HepG2 (cell line): ENCODE results near the gene MBNL3. TPM values are rescaled to one million over a fixed set of nuclear protein-coding genes. Genes with fewer than 3 reads are reported as not detected.

Experiments used
- FOSL2 ChIP-seq: sonication (generic); formaldehyde crosslinking; IDR thresholded peaks from 2 replicates; pipeline ENCODE4 v1.4.0; 2020; ENCODE audit warnings: missing genetic modification reagents
- FOXA1 ChIP-seq, 2 experiments: fragments of 450-650 bp in 1 of 2; sonication (generic) in 1 of 2; formaldehyde crosslinking in 1 of 2; IDR thresholded peaks; 2 replicates each; pipeline versions ENCODE4 v1.4.0 to v1.6.1; 2016 to 2020; ENCODE audit warnings: missing genetic modification reagents in 1 of 2
- ISL2 ChIP-seq: sonication (generic); formaldehyde crosslinking; IDR thresholded peaks from 2 replicates; pipeline ENCODE4 v1.5.0; 2020; ENCODE audit warnings: missing genetic modification reagents
- NR2F1 ChIP-seq, 2 experiments: fragments of 450-650 bp in 1 of 2; formaldehyde crosslinking in 1 of 2; IDR thresholded peaks; 2 replicates each; pipeline versions ENCODE4 v1.5.0 to v1.6.1; 2016 to 2020; ENCODE audit warnings: mild to moderate bottlenecking in 1 of 2, missing compliant biosample characterization in 1 of 2, missing genetic modification reagents in 1 of 2, moderate library complexity in 1 of 2
- NR2F6 ChIP-seq, 2 experiments: IDR thresholded peaks; 2 replicates each; pipeline ENCODE4 v1.6.1; 2016; ENCODE audit warnings: antibody characterized with exemption in 1 of 2, mild to moderate bottlenecking in 1 of 2
- PRMT3 ChIP-seq: sonication (generic); formaldehyde crosslinking; IDR thresholded peaks from 2 replicates; pipeline ENCODE4 v1.8.1; 2022; ENCODE audit warnings: low read depth, mild to moderate bottlenecking, moderate library complexity, missing genetic modification reagents, borderline replicate concordance
- RXRB ChIP-seq: IDR thresholded peaks from 2 replicates; pipeline ENCODE4 v1.6.1; 2016; ENCODE audit warnings: borderline replicate concordance, missing genetic modification reagents, missing compliant biosample characterization
- SKI ChIP-seq: fragments of 450-650 bp; IDR thresholded peaks from one replicate; pipeline ENCODE4 v1.6.1; 2018; ENCODE audit warnings: mild to moderate bottlenecking; ENCODE audit not compliant: partially characterized antibody
- XRCC5 ChIP-seq: fragments of 200-400 bp; formaldehyde crosslinking; optimal IDR thresholded peaks from 2 replicates; pipeline ENCODE3; 2017; ENCODE audit warnings: mild to moderate bottlenecking, low read length
- ZNF629 ChIP-seq: sonication (generic); formaldehyde crosslinking; conservative IDR thresholded peaks from 2 replicates; pipeline ENCODE4 v1.5.0; 2020; ENCODE audit warnings: missing genetic modification reagents
- polyA plus RNA-seq, 8 experiments: library from polyadenylated mRNA; depleted of rRNA in 3 of 8; stranded (reverse) in 7 of 8; unstranded in 1 of 8; fragments of >200 nt; fragmentation: Illumina TruSeq in 4 of 8; extraction: Trizol in 4 of 8; gene quantifications; 2 replicates each; pipeline versions ENCODE4 v1.2.1 to v1.2.3, GENCODE V29; 2011 to 2016; ENCODE audit warnings: low read depth in 4 of 8, missing spikeins in 1 of 8, mixed read lengths in 1 of 8; ENCODE audit not compliant: insufficient read depth in 1 of 8
- total RNA-seq, 5 experiments: library from RNA; depleted of rRNA; stranded (reverse); fragments of >200 nt; fragmentation: Illumina TruSeq; extraction: Trizol; gene quantifications; 2 replicates each; pipeline ENCODE4 v1.2.3, GENCODE V29; 2016; ENCODE audit warnings: low read depth in 1 of 5
- TF ChIP-seq, protein P1 (sequence below): IDR thresholded peaks from 2 replicates; pipeline ENCODE4 v1.6.1; 2016; ENCODE audit warnings: low read depth
- TF ChIP-seq, protein P2 (sequence below): sonication (generic); formaldehyde crosslinking; conservative IDR thresholded peaks from 2 replicates; pipeline ENCODE4 v1.4.0; 2020; ENCODE audit warnings: mild to moderate bottlenecking, missing genetic modification reagents, moderate library complexity
- TF ChIP-seq, protein P3 (sequence below): IDR thresholded peaks from 2 replicates; pipeline ENCODE4 v1.4.0; 2020; ENCODE audit warnings: mild to moderate bottlenecking, missing genetic modification reagents
- TF ChIP-seq, protein P4 (sequence below): sonication (generic); formaldehyde crosslinking; IDR thresholded peaks from 2 replicates; pipeline ENCODE4 v1.4.0; 2020; ENCODE audit warnings: mild to moderate bottlenecking, missing genetic modification reagents
- TF ChIP-seq, protein P5 (sequence below): sonication (generic); formaldehyde crosslinking; IDR thresholded peaks from 2 replicates; pipeline ENCODE4 v1.8.0; 2022; ENCODE audit warnings: mild to moderate bottlenecking, missing genetic modification reagents, borderline replicate concordance

MBNL3 gene
- total and polyA plus RNA-seq, 2 of the 13 experiments (the other 11 are each of a cell fraction or from before 2014, with no cell fraction given): 155 to 257 TPM

DNA sequence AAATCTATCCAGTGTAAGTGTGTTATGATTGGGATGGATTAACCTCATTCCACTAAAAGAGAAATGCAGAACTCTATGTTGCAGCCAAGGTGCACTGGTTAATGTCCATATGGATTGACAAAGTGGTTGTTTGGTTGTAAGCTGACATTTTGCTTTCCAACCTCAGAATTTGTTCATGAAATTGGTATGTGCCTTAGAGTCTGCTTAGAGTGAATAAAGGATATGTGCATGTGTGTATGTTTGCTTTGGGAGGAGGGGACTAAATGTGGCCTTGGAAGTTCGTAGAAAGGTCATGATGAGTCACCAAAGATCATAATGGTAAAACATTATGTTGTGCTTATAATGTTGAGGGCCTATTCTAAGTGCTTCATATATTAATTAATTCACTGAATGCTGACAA is 44.1 kb upstream of the MBNL3 start (continued):
- TF ChIP-seq, protein P1, sequence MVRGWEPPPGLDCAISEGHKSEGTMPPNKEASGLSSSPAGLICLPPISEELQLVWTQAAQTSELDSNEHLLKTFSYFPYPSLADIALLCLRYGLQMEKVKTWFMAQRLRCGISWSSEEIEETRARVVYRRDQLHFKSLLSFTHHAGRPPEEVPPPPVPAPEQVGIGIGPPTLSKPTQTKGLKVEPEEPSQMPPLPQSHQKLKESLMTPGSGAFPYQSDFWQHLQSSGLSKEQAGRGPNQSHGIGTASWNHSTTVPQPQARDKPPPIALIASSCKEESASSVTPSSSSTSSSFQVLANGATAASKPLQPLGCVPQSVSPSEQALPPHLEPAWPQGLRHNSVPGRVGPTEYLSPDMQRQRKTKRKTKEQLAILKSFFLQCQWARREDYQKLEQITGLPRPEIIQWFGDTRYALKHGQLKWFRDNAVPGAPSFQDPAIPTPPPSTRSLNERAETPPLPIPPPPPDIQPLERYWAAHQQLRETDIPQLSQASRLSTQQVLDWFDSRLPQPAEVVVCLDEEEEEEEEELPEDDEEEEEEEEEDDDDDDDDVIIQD (CRISPR knock-in tag): peak; percentile 19; the same call in 1 of the 2 replicates
- TF ChIP-seq NR2F6 (IDR thresholded peaks at IDR 0.05) (peak; percentile 76), NR2F6 (CRISPR knock-in tag; IDR thresholded peaks at IDR 0.05) (peak; percentile 77), SKI (peak; percentile 31), NR2F1 (CRISPR knock-in tag; IDR thresholded peaks at IDR 0.05) (peak; percentile 65 to 77; a peak in 3 of 4 replicates), FOSL2 (CRISPR knock-in tag) (peak; percentile 88), ISL2 (CRISPR knock-in tag) (0 out of 2 replicates have a peak, but pooled peaks have one; percentile 23), PRMT3 (no peak), FOXA1 (IDR thresholded peaks at IDR 0.05) (no peak), FOXA1 (CRISPR knock-in tag; IDR thresholded peaks at IDR 0.05) (peak; percentile 45; the same call in 1 of the 2 replicates), RXRB (CRISPR knock-in tag) (0 out of 2 replicates have a peak, but pooled peaks have one; percentile 44), XRCC5 (no peak), ZNF629 (CRISPR knock-in tag) (no peak)
- TF ChIP-seq, protein P2, sequence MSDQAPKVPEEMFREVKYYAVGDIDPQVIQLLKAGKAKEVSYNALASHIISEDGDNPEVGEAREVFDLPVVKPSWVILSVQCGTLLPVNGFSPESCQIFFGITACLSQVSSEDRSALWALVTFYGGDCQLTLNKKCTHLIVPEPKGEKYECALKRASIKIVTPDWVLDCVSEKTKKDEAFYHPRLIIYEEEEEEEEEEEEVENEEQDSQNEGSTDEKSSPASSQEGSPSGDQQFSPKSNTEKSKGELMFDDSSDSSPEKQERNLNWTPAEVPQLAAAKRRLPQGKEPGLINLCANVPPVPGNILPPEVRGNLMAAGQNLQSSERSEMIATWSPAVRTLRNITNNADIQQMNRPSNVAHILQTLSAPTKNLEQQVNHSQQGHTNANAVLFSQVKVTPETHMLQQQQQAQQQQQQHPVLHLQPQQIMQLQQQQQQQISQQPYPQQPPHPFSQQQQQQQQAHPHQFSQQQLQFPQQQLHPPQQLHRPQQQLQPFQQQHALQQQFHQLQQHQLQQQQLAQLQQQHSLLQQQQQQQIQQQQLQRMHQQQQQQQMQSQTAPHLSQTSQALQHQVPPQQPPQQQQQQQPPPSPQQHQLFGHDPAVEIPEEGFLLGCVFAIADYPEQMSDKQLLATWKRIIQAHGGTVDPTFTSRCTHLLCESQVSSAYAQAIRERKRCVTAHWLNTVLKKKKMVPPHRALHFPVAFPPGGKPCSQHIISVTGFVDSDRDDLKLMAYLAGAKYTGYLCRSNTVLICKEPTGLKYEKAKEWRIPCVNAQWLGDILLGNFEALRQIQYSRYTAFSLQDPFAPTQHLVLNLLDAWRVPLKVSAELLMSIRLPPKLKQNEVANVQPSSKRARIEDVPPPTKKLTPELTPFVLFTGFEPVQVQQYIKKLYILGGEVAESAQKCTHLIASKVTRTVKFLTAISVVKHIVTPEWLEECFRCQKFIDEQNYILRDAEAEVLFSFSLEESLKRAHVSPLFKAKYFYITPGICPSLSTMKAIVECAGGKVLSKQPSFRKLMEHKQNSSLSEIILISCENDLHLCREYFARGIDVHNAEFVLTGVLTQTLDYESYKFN: peak; percentile 53
- TF ChIP-seq, protein P3, sequence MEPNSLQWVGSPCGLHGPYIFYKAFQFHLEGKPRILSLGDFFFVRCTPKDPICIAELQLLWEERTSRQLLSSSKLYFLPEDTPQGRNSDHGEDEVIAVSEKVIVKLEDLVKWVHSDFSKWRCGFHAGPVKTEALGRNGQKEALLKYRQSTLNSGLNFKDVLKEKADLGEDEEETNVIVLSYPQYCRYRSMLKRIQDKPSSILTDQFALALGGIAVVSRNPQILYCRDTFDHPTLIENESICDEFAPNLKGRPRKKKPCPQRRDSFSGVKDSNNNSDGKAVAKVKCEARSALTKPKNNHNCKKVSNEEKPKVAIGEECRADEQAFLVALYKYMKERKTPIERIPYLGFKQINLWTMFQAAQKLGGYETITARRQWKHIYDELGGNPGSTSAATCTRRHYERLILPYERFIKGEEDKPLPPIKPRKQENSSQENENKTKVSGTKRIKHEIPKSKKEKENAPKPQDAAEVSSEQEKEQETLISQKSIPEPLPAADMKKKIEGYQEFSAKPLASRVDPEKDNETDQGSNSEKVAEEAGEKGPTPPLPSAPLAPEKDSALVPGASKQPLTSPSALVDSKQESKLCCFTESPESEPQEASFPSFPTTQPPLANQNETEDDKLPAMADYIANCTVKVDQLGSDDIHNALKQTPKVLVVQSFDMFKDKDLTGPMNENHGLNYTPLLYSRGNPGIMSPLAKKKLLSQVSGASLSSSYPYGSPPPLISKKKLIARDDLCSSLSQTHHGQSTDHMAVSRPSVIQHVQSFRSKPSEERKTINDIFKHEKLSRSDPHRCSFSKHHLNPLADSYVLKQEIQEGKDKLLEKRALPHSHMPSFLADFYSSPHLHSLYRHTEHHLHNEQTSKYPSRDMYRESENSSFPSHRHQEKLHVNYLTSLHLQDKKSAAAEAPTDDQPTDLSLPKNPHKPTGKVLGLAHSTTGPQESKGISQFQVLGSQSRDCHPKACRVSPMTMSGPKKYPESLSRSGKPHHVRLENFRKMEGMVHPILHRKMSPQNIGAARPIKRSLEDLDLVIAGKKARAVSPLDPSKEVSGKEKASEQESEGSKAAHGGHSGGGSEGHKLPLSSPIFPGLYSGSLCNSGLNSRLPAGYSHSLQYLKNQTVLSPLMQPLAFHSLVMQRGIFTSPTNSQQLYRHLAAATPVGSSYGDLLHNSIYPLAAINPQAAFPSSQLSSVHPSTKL (CRISPR knock-in tag): peak; percentile 82
- TF ChIP-seq, protein P4, sequence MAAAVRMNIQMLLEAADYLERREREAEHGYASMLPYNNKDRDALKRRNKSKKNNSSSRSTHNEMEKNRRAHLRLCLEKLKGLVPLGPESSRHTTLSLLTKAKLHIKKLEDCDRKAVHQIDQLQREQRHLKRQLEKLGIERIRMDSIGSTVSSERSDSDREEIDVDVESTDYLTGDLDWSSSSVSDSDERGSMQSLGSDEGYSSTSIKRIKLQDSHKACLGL (CRISPR knock-in tag): no peak
- TF ChIP-seq, protein P5, sequence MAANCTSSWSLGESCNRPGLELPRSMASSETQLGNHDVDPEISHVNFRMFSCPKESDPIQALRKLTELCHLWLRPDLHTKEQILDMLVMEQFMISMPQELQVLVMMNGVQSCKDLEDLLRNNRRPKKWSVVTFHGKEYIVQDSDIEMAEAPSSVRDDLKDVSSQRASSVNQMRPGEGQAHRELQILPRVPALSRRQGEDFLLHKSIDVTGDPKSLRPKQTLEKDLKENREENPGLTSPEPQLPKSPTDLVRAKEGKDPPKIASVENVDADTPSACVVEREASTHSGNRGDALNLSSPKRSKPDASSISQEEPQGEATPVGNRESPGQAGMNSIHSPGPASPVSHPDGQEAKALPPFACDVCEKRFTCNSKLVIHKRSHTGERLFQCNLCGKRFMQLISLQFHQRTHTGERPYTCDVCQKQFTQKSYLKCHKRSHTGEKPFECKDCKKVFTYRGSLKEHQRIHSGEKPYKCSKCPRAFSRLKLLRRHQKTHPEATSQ (CRISPR knock-in tag): no peak
